ENCODE data around the gene C1QTNF12.

C1QTNF12 gene

DNA sequence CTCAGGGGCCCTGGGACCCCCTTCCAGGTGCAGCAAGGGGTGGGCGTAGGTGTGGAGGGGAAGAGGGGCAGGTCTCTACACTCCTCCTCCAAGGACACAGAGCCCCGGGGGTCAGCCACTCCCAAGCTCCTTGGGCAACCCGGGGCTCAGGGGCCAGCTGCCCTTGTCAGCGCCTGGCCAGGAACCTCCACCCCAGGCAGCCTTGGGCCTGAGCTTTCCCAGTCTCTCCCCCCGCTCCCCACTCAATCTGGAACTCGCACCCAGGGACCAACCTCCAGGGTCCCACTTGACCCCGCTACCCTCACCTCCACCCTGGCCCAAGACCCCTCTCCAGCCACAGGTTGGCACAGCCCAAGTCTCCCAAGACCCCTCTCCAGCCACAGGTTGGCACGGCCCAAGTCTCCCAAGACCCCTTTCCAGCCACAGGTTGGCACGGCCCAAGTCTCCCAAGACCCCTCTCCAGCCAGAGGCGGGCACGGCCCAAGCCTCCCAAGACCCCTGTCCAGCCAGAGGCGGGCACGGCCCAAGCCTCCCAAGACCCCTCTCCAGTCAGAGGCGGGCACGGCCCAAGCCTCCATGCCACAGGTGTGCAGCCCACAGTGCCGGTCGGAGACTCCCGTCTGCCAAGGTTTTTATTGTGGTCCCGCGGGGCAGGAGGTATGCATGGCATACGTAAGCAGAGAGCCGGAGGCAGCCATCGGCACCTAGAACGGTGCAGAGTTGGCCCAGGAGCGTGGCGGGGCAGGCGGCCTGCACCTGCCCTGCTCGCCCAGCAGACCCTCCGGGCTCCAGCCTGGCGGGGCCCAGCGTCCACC, 35.6 kb downstream of the C1QTNF12 start:
- no peak for DNase-seq

DNA sequence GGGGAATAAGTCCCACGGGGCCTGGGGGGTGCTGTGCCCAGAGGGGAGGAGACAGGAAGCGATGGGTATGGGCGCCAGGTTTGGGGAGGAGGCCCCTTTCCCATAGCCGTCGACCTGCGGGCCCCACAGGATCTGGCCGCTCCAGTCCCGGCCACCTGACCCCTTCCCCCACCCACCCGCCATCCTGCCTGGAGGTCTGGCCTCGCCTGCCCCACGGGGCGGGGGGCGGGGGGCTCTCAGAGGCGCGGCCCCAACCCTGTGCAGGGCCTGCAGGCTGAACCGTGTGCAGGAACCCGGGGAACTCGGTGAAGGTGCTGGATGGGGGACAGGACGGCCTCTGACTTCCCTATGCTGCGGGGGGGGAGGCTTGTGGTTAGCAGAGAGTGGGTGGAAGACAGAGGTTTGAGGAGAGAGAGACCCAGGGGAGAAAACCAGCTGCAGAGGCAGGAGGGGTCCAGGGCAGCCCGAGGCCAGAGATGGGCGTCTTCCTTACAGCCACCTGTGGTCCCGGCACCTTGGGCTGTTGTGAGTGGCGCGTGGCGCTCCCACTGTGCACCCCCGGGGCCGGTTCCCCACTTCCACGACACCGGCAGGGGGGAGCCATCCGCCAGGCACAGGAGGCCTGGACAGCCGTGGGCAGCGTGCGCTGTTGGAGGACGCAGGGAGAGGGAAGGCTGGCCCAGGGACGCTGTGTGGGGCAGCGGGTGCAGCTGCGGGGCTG, 37.6 kb downstream of the C1QTNF12 start:
- DNase-seq, result peak; percentile 37

DNA sequence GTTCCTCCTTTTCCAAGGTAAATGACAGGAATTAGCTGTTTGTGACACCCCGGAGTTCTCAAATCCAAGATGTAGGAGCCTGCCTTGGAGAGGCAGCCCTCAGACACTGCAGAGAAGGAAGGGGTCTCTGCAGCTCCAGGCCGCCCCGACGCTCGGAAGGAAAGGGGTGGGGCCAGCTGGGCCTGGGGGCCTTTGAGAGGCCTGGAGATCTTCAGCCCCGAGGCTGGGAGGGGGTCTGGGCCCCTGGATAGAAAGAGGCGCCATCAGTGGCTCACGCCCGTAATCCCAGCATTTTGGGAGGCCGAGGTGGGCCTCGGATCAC, 39.0 kb downstream of the C1QTNF12 start:
- DNase-seq, result no peak

DNA sequence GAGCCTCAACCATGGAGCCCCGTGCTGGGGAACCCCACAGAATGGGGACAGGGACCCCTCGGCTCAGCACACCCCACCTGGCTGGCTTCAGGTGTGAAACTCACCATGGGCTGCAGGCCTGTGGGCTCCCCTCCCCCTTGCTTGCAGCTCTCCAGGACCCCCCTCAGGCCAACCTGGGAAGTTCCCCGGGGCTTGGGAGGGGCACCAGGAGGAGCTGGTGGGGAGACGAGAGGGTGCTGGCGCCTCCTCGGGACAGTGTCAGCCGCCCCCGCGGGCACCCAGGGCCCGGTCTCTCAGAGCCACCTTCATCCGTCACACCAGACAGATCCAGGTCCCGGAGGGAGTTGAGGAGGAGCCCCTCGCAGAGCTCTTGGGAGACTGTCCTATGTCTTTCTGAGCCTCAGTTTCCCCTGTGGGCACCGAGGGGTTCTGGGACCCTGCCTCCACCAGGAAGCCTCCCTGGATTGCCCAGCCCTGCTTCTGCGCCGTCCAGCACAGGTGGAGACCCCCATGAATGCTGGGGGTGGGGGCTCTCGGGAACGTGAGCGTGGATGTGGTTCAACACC, 39.5 kb downstream of the C1QTNF12 start:
- DNase-seq, result no peak

DNA sequence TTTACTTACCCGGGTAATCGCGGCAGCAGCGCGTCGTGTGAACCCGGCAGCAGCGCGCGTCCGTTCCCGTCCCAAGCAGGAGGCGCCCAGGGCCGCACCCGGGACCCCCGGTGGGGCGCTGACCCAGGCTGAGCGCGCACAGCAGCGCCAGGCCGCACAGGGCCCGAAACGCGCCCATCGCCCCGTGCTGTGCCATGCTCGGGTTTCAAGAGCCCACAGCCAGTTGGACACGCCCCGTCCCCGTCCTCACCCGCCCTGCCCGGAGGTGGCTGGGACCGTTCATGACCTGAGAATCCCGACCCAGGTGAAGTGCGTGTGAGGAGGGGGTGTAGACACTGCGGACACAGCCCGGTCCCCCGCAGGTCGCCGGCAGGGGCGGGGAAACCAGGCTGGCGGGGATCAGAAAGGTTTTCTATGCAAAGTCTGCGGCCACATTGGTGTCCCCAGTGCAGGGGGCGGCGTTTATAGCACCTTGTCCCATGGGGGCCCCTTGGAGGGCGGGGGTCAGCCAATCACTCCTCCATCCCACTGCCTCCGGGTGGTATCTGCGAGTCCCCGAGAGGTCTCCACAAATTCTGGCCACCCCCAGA, 40.1 kb downstream of the C1QTNF12 start, which contains the start of gene TNFRSF18:
TSS of gene TNFRSF18 (minus strand) at position 217 of the 590 bp plus-strand sequence. CDS start at position 196, 21 bp downstream.
- no peak for DNase-seq

DNA sequence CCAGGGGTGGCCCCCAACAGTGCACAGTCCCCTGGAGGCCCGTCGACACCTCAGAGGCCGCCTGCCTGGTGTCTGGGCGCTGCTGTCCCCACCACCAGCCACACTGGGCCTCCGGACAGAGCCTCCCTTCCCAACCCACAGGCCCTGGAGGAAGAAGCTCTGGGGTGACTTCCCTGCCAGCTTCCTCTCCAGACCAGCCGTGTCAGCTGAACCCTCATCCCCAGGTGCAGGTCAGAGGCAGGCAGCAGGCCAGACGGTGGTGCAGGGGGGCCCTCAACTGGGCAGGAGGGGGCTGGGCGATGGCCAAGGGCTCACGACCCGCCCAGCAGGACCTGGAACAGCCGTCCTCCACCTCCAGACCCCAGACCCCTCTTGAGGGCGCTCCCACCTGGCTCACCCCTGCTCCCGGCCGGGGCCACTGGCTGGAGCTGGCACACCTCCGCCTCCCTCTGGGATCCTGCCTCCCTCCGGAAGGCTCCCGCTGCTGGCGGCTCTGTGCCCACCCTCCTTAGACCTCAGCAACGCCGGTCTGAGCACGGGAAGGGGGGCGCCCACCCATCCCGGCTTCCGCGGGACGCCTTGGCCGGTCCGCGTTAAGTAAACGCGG, 40.6 kb downstream of the C1QTNF12 start:
- no peak for DNase-seq

DNA sequence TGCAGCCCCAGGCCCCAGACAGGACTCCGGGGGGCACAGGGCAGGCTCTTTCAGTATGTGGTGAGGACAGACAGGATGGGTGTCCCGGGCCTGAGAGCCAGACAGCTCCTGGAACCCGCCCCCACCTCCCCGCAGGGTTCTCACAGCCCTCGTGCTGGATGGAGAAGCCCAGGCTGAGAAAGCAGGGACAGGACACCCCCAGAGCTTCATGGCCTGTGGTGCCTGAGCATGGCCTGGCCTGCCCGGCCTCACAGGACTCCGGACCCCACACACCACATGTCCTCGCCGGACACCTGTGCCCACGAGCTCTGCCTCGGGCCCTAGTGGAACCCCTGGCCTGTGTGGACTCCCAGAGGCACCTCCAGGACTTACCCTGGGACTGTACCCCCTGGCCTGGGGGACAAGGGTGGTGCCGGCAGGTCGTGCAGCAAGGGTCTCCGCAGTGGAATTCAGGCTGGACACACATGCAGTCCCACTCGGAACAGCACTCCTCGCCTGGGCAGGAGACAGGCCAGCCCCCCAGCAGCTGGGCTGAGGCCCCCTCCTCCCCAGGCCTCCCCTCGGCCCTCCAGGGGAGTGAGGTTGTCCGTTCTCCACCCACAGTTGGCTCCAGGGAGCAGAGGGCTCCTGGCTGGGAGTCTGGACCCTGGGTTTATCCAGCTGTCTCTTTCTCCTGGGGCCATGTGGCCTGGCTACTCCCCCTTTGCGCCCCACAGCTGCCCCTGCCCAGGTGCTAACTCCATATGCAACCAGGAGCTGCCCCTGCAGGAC, 41.3 kb downstream of the C1QTNF12 start:
- no peak for DNase-seq

DNA sequence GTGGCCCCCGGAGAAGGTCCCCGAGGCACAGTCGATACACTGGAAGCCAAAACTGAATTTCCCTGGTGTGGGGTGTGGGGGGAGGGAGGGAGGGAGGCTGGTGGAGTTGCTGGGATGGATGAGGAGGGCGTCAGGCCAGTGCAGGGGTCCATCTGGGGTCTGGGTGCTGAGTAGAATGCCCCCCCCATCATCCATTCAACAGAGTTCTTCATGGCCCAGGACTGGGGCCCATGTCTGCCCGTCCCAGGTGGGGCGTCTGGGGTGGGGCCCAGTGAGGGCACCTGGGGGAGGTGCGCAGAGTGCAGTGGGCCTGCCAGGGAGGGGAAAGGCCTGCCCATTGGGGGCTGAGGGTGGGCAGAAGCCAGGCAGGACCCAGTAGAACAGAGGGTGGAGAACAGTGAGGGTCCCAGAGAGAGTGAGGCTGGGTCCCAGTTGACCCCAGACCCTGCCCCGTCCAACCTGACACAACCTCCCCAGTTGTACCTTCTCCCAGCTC, 42.0 kb downstream of the C1QTNF12 start:
- no peak for DNase-seq

DNA sequence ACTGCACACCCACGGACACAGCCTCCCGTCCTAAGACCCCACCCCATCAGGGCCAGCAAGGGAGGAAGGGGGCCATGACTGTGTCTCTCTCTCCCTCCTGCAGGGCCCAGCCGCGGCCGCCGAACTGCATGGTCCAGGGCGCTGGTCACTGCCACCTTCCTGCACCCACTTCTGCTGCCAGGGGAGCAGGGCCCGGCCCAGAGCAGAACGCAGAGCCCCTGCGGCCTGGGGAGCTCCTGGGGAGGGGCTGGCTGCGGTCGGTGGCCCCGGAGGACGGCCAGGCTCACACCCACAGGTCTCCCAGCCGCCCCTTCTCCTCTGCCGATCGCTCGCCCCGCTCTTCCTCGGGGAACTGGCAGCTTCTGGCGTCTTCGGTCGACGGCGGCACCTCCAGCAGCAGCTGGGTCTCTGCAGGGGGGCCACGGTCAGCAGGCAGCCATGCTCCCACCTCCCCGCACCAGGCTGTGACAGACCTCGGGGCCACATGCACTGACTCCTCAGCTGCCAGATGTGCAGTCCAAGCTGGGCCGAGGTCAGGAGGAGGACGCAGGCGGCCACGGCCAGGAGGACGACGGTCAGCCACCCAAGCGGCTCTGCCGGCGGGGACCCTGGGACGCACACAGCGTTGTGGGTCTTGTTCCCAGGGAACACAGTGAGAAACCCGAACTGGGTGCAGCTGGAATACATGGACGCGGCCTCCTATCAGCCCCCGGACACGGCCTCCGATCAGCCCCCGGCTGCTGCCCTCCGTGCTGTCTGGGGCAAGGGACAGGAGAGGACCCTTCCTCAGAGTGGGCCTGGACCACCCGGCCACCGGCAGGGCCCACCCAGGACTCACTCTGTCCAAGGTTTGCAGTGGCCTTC, 42.7 kb downstream of the C1QTNF12 start:
- no peak for DNase-seq

DNA sequence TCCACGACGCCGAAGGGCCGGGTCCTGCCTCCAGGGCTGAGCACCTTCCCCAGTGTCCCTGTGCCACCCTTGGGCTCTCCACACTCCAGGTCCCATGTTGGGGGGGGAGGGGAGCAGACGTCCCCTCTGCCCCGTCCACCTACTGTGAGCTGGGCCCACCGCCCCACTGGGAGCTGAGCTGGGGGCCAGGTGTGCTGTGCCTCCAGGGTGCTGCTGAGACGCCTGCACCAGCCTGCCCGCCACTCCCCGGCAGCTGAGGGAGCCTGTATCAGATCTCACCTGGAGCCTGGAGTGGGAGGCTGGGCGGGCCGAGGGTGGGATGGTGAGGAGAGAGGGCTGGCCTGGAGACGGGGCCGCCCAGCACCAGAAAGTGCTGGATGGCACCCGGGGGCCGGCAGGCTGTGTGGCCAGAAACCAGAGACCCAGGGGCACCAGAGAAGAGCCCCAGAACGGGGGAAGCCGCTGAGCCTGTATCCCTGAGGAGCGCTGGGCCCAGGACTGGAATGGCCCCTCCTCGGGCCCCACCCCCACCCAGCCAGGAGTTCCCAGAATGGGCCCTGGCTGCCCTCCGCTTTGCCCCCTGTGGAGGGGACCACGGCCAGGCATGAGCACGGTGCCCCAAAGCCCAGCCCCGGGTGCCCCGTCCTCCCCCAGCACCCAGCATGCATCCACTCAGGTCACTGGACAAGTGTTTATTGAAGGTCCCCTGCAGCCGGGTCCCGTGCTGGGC, 43.5 kb downstream of the C1QTNF12 start:
- DNase-seq, result no peak

DNA sequence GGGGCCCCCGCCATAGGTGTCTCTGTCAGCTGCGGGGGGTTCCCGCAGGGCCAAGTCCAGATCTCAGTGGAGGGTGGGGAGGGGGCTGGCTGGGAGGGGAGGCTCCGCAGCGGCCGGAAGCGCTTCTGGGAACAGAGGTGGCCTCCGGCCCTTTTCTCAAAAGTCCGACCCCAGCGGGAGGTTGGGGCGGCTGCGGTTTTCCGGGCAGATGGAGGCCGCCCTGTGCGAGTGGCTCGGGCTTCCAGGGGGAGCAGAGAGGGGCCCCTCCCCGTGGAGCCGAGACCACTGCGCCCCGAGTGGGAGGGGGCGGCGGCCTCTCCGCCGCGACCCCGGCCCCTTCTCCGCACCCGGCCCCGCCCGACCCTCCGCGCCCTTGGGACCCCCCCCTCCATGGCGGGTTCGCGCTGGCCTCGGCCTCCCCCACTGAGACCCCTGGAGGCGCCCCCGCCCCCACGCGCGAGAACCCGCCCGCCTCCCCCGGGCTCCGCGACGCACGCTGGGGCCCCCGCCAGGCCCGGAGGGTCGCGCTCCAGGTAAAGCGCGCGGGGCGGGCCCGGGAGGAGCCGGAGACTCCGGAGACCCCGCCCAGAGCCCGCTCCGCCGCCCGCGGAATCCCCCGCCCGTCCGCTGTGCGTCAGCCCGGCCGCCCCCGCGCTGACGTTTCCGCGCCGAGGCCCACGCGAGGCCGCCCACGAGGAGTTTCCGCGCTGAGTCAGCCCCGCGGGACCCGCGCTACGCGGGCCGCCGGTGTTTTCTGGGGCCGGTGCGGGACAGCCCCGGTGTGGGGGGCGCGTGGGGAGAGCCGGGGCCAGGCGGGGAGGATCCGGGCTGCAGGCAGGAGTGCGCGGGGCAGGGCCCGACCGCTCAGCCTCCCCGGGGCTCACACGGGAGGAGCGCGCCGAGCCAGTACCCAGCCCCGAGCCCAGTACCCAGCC, 45.4 kb downstream of the C1QTNF12 start:
- DNase-seq, result peak; percentile 75

DNA sequence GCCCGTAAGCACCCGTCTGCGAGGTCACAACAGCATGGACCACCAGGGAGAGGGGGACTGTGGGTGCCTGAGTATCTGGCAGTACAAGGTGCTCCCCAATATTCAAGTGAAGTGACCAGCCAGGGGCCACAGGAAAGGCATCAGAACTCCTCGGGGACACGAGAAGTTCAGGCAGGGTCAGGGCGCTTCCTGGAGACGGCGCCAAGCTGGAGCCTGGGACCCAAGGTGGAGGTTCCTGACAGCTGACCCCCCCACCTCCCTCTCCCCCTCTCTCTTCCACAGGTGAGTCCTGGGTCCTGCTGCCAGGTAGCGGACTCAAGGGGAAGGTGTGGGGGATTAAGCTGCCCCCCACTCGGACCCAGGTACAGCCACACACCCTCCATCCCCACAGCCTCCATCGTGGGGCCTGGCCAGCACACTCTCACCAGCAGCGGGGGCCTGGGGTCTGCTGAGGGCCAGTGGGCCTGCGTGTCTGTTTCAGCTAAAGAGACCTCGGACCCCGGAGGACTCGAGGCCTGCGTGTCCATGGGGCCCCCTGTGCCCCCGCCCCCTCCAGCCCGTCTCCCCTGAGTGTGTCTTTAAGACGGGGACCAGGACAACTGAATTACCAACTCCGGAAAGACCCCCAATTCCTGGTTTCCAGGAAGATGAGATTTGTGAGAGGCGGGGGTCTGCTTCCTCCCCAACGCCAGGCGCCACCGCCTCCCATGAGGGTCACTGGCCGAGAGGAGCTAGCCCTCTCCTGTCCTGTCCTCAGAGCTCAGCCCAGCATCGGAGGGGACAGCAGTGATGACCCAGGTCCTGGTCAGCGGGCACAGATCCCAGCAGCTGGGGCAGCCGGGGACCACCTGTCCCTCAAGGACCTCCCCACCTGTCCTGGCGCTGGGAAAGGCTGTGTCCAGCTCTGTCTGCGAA, 46.3 kb downstream of the C1QTNF12 start:
- no peak for DNase-seq

DNA sequence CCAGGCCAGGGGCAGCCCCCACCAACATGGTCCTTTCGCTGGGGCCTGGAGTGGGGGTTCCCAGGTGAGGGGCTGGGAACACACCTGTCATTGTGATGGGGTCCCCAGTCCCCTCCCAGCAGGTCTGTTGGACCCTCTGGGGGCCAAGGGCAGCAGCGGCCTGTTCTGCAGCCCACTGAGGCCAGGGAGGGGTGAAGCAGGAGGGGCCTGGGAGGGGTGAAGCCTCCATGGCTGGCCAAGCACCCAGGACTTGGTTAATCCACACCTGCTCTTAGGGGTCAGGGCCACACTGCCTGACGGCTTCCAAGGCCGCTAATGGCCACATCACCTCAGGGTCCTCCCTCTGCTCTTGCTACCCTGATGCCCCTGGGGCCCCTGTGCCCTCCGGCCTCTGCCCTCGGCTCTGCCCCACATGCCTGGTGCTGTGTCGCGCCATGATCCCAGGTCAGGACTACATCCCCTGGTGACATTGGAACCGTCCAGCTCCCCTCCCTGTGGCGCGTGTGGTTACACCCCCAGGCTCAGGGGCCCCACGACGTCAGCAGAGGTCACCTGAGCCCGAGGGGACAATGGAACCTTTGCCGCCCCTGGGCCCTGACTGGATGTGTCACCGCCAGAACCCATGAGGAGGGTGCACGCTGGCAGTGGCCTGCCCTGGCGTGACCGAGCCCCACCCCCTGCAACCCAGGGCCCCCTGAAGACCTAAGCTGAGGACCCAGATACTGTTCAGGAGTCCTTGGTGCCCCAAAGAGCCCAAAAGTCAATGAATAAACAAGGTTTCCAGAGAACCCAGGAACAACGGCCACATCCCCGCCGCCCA, 47.2 kb downstream of the C1QTNF12 start:
- DNase-seq, result no peak

DNA sequence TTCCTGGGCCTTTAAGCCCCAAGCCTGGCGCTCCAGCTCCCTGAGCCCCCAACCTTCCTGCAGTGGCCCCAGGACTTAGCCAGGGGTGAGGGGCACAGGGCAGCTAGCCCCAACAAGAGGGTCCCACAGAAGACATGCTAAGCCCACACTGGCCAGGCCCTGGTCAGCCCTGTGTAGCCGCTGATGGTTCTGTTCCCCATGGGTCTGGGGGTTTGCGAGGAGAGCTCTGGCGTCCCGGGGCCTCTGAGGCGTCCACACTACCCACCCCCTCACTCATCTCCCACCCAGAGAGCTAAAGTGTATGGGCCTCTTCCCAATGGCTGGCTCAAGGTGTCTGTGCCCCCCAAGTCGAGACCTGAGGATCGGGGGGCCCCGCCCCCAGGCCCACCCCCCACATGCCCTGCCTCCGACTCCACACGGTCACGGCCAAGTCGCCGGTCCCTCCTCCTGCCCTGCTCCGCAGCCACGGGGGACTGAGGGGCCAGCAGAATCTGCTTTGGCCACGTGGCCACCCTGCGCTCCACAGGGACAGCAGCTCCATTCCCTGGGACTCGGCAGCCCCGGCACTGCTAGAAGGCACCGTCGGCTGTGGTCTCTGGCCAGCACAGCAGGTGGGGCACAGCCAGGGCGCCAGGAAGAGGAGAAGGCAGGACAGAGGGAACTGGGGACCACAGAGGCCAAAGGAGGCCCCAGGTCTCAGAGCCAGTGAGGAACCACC, 47.9 kb downstream of the C1QTNF12 start:
- no peak for DNase-seq

DNA sequence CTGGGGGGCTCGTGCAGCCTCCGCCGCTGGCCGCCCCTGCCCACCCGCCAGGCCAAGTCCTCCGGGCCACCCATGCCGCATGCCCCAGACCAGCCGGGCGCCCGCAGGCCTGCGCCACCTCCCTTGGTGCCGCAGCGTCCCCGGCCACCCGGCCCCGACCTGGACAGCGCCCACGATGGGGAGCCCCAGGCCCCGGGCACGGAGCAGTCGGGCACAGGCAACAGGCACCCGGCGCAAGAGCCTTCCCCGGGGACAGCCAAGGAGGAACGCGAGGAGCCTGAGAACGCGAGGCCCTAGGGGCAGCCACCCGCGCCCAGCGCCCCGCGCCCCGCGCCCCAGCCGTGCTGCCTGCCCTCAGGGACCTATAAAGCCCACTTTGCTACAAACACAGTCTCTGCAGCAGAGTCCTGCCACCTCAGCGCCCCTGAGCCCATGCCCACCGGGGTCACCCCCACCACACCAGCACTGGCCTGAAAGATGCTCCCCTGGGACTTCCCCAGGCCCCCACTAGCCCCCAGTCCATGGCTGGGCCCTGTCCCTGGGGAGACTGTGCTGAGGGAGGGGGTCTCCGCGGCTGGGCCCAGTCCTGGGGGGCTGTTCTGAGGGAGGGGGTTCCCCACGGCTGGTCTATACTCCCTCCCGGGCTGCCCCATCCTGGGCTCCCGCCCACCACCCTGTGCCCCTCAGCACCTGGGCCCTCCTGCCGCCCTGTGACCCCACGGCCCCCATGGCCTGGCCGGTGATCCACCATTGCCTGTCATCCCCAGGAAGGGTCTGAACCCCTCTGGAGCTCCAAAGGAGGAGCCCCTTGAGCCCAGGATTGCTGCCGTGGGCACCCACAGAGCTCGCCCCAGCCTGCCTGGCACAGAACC, 48.7 kb downstream of the C1QTNF12 start:
- DNase-seq, result no peak

DNA sequence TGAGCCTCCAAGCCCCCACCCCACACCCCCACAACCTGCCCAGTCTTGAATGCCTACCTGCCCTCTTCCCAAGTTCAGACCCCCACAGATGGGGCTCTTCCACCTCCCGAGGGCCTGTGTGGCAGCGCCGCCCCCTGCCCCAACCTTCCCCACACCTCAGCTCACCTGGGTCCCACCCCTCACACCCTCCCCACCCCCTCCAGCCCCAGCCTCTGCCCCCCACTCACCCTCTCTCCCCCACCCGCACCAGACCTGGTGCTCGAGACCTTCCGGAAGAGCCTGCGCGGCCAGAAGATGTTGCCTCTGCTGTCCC, 49.4 kb downstream of the C1QTNF12 start:
- no peak for DNase-seq

Data from activated gamma-delta T cell treated with Interleukin-2 at 50 U/mL for 16 hours (primary cell).